GM19463 (cell line): ENCODE results near the gene STIM1.
"Not testable (repeated sequence)": the region's sequence is repeated elsewhere in the genome, so short reads cannot be mapped to it uniquely, and the experiment has no call there.

Experiments
- ATAC-seq: cut with Tn5 transposase; IDR thresholded peaks from one replicate; pipeline ENCODE4 v1.9.1; 2021; ENCODE audit warnings: mild to moderate bottlenecking, moderate library complexity; ENCODE audit not compliant: unreplicated experiment

The STIM1 gene

DNA sequence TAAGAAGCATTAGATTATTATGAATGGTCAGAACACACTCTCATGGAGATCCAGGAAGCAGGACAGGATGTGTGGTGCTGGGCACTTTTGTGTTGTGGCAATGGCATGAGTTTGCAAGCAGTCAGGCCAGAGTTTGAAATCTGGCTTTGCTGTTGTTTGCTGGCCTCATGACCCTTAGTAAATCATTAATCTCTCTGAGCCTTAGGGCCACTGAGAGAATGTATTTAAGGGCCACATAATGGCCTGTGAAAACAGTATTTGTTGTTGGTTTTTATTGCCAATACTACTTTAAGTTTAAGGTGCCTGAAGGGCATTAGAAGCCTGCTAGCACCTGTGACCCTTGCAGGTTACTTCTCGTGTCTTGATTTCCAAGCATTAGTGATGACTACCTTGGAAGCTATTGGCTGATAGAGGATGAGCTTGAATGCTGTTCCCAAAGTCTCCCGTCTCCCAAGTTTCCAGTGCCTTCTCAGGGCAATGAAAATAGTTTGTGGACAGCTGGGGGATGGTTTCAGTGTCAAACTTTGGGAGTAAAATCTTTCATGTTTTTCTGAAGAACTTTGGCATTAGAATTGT, 24.6 kb downstream of the STIM1 start:
- peak; percentile 47 for ATAC-seq

DNA sequence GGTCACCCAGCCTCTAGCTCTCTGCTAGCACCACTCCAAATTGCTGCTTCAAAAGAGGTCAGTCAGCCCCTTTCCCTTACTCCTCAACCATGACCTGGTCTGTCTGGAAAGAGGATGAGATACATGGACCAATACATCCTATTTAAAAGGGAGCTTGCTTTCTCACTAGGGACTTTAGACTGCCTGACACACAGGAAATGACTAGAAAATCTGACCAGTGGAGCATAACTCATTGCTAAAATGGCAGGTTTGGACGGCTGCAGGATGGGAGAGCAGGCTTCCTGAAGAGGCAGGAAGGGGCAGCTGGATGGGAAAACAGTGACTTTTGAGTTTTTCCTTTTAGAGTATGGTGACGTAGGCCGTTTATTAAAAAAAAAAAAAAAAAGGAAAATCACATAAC, 25.3 kb downstream of the STIM1 start:
- ATAC-seq, result no peak

DNA sequence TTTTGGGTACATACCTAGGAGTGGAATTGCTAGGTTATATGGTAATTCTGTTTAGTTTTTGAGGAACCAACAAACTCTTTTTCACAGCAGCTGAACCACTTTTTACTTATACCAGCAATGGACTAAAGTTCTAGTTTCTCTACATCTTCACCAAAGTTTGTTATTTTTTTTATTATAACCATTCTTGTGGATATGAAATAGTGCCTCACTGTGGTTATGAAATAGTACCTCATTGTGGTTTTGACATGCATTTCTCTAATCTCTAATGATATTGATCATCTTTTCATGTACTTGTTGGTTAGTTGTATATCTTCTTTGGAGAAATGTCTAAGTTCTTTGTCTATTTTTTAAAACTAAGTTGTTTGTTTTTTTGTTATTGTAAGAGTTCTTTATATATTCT, 27.2 kb downstream of the STIM1 start:
- ATAC-seq, result no peak

DNA sequence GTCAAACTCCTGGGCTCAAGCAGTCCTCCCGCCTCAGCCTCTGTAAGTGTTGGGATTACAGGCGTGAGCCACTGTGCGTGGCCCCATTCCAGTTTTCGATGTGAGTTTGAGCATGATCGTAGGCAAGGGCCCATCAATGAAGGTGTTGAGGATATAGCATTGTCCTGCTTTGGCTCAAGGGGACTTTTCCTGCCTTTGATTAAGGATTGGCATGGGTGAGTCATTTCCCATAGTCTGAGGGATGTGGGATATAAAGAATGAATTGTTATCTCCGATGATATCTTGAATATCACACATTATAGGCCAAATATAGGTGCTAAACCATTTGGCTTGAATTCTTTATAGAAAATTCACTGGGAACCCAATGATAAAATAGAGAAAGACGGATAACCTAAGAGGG, 30.4 kb downstream of the STIM1 start:
- no peak for ATAC-seq

DNA sequence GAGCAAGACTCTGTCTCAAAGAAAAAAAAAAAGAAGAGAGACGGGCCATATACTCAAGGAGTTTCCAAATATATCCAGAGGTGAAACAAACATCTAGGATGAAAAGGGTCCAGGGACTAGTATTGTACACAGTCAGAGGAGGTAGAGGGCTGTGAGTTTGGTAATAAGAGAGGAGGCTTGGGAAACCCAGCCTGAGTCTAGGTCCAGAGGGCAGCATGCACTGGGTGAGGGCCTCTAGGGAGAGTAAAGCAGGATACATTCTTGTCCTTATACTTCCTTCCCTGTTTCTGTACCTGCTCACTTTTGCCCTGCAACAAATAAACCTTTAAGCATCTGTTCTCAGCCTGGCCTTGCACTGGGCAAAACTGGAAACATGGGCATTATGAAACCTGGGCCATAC, 31.5 kb downstream of the STIM1 start:
- ATAC-seq, result no peak

DNA sequence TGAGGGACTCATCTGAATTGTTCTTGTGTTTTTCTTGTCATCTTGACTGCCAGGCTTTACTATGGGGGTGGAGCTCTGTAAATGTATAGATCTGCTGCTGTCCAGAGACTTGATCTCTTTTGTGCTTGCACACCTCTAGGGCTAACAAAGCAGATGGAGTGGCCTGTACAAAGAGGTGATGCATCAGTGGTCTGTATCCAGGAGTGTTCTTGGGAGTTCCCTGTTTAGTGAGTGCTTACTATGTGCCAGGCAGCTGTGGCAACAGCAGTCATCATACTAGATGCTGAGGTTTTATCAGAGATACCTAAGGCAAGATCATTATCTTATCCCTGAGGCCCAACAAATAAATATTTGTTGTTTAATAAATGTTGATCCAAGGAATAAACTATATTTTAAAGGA, 33.4 kb downstream of the STIM1 start:
- ATAC-seq, result no peak

DNA sequence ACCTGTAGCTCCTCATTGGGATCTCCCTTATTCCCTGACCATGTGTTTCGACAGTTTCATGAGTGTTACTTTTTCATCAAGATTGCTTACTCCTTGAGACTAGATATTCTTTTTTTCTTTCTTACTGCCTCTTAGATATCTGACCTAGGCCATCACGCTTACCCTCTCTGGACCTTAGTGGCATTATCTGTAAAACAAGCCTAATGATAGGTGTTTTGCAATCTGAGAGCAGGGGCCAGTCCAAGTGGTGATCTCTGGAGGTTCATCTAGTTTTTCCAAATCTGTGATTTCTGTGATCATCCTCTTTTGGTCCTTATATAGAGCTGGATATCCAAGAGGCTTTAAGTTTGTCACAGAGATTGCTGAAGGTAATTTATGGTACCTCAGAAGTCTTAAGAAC, 34.5 kb downstream of the STIM1 start:
- no peak for ATAC-seq

DNA sequence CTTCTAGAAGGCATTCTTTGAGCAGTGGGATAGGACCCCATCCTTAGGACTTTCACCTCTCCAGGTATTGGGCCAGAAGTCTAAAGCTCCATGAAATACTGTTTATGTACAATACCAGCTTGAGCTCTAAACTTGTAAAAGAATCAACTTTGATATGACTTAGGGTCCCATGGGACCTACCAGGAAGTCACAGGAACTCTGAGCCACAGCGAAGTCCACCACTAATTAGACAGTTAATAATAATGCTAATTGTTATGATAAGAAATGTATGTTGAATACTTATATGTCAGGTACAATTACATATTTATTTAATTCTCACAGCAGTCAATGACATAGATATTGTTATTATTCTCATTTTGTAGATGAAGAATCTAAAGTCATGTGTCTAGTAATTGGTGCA, 35.3 kb downstream of the STIM1 start:
- no peak for ATAC-seq

- no peak for ATAC-seq
Observed at GRCh38 chr11:3891751-3892150, 36.3 kb downstream of the STIM1 start.

DNA sequence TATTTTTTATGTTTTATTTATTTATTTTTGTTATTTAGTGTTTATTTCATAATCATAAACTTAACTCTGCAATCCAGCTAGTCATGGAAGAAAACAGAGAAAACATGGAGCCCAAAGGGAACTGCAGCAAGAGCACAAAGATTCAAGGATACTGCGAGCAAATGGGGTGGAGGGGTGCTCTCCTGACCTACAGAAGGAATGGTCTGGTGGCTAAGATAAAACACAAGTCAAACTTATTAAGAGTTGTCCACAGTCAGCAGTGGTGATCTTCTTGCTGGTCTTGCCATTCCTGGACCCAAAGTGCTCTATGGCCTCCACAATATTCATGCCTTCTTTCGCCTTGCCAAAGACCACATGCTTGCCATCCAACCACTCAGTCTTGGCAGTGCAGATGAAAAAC, 36.7 kb downstream of the STIM1 start:
- ATAC-seq, result no peak

DNA sequence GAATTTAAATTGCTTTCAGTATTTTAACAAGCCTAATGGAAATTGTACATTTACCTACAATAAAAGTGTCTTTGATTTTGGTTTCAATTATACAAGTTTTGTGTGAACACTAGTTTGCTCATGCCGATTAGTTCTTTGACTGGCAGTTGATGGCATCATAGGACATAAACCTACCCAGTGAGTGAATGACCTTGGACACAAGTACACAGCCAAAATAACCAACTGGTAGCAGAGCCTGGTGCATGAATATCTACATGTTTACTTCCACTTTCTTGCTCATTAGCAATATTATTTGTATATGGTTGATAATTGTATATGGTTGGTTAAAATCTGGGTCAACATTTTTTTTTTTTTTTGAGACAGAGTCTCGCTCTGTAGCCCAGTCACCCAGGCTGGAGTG, 37.8 kb downstream of the STIM1 start:
- ATAC-seq, result no peak

DNA sequence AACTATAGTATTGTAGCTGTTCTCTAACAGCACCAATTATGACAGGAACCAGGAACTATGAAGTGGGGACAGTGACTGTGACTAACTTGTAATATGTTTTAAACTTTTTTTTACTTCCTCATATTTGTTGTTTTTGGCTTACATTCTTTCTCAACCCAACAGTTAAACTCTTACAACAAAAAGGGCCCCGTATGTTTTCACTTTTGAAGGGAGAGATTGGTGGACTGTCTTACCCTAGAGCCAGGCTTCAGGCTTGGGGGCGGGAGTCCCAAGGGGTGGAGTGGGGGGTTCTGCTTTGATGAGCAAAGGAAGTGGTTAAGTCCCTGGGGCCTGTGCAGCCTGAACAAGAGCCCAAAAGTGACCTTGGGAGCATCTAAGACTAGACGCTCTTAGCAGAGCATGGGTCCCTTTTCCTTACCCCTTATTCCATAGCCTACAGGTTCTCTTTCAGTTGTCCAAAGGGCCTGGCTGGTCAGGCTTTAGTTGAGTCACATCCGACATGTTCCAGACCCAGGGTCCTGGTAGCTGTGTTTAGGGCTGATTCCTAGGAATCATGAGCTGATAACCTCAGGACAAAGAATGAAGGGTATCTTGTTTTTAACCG, 38.8 kb downstream of the STIM1 start:
- peak; percentile 97 for ATAC-seq

GRCh38 chr11:3896644-3897043, 41.2 kb downstream of the STIM1 start:
- ATAC-seq, result no peak

- not testable (repeated sequence) for ATAC-seq
Observed at GRCh38 chr11:3900230-3900629, 44.8 kb downstream of the STIM1 start.

DNA sequence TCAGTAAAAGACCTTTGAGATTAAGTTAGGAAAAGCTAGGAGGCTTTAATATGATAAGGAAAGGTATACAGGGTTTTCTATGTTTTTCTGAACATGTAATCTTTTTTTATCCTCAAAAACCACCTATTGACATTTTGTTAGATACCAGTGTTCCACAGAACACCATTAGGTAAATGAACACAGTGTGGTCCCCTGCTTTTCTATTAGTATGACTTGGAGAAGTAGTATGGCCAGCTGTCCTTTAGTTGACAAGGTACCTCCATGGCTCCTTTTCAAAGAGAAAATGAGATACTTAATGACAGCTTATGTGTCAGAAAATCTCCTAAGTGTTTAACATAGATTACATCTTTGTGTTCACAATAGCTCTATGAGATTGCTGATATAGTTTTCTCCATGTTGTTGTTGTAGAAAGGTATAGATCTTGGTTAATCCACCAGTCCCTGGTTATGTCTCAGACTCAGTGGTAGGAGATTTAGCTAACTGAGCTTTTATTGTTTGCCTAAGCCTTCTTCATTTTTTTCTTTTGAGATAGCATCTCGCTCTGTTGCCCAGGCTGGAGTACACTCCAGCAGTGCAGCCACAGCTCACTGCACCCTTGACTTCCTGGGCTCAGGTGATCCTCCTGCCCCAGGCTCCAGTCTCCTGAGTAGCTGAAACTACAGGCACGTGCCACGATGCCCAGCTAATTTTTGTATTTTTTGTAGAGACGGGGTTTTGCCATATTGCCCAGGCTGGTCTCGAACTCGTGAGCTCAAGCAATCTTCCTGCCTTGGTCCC, 46.0 kb downstream of the STIM1 start:
- no peak for ATAC-seq

DNA sequence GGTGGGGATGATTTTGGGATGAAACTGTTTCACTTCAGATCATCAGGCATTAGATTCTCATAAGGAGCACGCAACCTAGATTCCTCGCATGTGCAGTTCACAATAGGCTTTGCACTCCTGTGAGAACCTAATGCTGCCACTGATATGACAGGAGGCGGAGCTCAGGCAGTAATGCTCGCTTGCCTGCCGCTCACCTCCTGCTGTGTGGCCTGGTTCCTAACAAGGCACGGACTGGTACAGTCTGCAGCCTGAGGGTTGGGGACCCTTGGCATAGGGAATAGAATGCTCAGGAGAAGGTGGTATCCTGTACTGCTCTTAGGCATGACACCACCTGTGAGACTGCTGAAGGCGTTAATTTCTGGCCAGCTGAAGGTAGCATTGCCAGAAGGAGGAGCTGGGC, 47.0 kb downstream of the STIM1 start:
- ATAC-seq, result no peak

GRCh38 chr11:3903207-3903896, 47.9 kb downstream of the STIM1 start:
- no peak for ATAC-seq

DNA sequence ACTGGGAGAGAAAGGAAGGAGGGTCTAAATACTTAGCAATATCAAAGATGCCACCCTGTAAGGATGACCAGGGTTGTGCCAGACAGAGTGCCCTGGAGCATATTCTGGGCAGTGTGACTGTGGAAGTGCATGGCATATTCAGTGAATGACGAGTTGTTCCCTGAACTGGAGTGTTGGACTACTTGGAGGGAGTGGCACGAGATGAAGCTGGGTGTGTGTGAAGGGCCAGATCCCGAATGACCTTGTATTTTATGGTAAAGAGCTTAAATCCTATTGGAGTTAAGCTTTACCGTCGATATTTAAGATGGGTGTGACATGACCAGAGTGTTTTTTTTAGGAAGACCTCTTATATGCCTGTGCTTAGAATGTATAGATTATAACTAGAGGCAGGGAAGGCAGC, 48.8 kb downstream of the STIM1 start:
- no peak for ATAC-seq

GRCh38 chr11:3905080-3905953, 49.9 kb downstream of the STIM1 start:
- peak; percentile 85 for ATAC-seq

- no peak for ATAC-seq
Observed at GRCh38 chr11:3906166-3906565, 50.7 kb downstream of the STIM1 start.

- no peak for ATAC-seq
Observed at GRCh38 chr11:3907590-3907989, 52.1 kb downstream of the STIM1 start.
